ENCODE measurements around the gene MRNIP.

GRCh38 chr5:179819296-179820126, 39.1 kb downstream of the MRNIP start:
- TF ChIP-seq POLR2A (IDR thresholded peaks at IDR 0.05; ENCODE audit: low read depth, low read length) (peak; percentile 54; the same call in 1 of the 2 replicates), MAFK (IDR thresholded peaks at IDR 0.05; ENCODE audit: low read depth, low read length) (peak; percentile 33; the same call in 1 of the 2 replicates), CTCF (conservative IDR thresholded peaks at IDR 0.05; ENCODE audit: low read depth, low read length) (no peak), RCOR1 (IDR thresholded peaks at IDR 0.05; ENCODE audit: insufficient replicate concordance, low read length) (no peak), BHLHE40 (IDR thresholded peaks at IDR 0.05; ENCODE audit: low read depth, low read length) (peak; percentile 26; the same call in 1 of the 2 replicates), RAD21 (IDR thresholded peaks at IDR 0.05; ENCODE audit: low read length) (no peak), NFE2L2 (IDR thresholded peaks at IDR 0.05; ENCODE audit: low read depth, low read length) (peak; percentile 94), SMC3 (IDR thresholded peaks at IDR 0.05; ENCODE audit: low read depth, low read length) (no peak), CEBPB (IDR thresholded peaks at IDR 0.05; ENCODE audit: low read depth, low read length) (no peak)

Measured in IMR-90 (cell line).